Measurements from ENCODE around the gene AFAP1L2.
"Not testable (repeated sequence)": the region's sequence is repeated elsewhere in the genome, so short reads cannot be mapped to it uniquely, and the experiment has no call there.

AFAP1L2 gene

GRCh38 chr10:114357515-114357996 lies 46.7 kb downstream of the AFAP1L2 start:
- DNase-seq: no peak

DNA sequence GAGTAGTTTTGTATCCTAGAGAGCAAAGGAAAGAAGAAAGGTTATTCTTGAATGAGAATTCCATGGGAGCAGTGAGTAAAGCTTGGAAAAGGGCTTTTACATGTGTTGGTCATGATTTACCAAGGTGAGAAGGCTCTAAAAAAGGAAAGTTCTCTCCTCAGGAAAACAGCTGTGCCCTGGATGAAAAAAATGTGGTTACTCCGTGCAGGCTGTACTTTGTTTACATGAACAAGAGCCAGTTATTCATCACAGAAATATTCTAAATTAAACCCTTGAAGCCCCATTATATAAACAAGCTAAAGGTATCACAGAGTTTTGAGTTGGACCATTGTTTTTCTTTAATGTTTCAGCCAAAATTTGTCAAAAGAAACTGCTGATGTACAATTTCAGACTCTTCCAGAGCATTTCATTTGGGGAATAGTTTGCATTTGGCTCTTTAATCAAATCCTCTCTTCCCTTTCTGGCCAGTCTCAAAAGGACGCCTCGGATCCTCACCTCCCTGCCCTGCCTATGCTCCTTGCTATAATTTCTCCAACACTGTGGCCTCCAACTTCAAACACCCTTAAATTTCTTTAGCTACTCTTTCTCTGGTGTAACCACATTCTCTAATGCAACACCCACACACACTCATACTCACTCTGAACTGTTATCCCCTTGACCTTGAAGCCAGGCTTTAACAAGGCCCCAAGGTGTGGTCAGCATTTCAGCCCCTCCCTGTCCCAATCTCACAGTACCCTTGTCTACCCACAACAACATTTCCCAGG lies 47.4 kb downstream of the AFAP1L2 start:
- DNase-seq: no peak

DNA sequence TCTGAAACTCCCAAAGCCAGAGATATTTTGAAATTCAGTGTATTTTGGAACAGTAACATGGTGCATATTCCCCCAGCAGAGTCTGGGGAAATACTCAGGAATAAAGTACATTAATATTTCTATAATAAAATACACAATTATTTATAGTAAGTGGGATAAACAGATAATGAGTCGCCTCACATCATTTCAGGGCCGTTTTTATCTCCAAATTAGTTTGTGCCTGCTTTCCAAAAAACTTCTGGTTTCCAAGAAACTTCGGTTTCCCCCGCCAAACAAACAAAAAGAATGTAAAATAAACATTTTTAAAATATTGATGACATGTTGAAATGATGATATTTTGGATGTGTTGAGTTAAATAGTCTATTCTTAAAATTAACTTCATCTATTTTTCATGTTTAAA lies 48.2 kb downstream of the AFAP1L2 start:
- DNase-seq: no peak

DNA sequence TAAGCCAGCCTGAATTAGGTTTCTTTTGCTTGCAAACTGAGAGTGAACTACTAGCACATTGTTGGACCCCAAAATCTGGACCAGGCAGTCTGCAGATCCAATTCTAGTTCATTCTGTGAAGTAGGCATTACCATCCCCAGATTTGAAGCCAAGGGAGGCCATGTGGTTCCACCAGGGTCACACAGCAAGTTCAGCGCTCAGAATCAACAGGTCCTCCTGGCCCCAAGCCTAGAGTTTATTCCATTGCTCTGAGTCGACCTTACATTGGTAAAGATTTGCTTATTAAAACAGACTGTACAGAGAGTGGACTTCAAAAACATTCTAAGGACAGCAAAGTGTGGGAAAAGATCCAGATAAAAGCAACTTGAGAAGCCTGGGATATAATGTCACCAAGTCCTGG lies 50.9 kb downstream of the AFAP1L2 start:
- DNase-seq: no peak

DNA sequence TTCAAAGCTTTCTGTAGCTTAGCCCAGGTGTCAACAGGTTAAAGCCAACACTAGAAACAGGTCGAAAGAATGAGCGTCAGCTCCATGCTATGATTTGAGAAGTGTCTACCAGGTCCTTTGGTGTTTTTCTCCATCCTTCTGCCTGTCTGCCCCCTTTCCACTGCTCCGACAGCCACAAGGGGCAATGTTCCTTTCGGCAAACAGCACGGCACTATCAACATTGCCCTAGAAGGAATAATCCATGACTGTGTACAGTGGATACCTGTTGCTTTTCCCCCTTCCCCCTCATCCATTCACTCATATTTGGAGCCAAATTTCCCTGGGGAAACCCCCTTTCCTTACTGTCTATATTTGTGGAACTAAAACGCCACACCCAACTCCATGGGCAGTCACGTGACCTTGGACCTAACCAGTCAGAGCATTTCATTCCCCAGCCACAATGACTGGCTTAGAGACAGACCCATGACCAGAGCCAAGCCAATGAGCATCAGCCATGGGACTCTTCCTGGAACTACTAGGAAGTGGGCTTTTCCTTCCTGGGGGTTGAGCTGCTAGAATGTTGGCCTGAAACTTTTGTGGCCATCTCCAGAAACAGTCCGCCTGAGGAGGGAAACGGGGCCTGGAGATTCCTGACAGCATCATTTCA lies 51.5 kb downstream of the AFAP1L2 start:
- DNase-seq: no peak

DNA sequence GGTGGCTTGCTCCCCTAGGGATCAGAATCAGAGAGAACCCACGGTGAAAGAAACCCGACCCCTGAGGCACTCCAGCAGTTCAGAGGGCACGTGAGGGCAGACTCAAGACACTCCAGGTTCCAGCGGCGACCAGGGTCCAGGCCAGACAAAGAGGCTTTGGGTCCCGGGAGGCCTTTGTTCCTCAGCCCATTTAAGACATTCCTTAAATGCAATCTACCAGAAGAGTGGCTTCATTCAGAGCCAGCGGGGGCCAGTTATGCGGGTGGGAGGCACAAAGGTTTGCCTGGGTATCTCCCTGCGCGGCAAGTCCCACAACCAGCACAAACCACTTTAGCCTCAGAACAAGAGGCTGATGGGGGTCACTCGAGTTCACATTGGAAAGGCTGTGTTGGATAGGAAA lies 53.6 kb downstream of the AFAP1L2 start:
- no peak for DNase-seq

GRCh38 chr10:114349522-114350215 lies 54.6 kb downstream of the AFAP1L2 start:
- DNase-seq: no peak

GRCh38 chr10:114349071-114349470 lies 55.2 kb downstream of the AFAP1L2 start:
- not testable (repeated sequence) for DNase-seq

DNA sequence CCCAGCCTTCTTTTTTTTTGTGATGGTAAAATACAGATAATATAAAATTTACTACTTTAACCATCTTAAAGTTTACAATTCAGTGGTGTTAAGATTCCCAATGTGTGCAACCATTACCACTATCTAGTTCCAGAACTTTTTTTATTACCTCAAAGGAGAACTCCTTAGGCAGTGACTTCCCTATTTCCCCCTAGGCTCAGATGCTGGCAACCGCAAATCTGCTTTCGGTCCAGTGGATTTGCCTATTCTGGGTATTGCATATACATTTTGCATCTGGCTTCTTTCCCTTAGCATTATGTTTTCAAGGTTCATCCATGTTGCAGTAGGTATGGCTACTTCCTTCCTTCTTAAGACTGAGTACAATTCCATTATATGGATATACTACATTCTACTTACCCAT lies 56.5 kb downstream of the AFAP1L2 start:
- DNase-seq: no peak

GRCh38 chr10:114347241-114347640 lies 57.1 kb downstream of the AFAP1L2 start:
- no peak for DNase-seq

GRCh38 chr10:114346176-114347031 lies 57.9 kb downstream of the AFAP1L2 start:
- no peak for DNase-seq

DNA sequence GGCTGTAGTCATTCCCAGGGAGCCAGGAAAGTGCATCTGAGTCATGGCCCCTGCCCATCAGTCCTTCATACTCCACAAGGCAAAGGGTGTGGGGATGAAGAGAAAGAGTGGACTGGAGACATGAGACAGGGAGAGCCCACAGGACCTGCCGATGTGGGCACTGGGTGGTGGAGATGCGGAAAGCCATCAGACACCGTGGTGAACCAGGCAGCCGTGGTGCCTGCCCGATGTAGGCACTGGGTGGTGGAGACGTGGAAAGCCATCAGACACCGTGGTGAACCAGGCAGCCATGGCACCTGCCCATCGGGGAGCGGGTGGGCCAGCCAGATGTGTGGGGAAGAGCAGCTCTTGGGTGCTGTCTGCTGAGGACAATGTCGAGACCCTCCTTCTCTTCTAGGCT lies 58.6 kb downstream of the AFAP1L2 start:
- DNase-seq: no peak

DNA sequence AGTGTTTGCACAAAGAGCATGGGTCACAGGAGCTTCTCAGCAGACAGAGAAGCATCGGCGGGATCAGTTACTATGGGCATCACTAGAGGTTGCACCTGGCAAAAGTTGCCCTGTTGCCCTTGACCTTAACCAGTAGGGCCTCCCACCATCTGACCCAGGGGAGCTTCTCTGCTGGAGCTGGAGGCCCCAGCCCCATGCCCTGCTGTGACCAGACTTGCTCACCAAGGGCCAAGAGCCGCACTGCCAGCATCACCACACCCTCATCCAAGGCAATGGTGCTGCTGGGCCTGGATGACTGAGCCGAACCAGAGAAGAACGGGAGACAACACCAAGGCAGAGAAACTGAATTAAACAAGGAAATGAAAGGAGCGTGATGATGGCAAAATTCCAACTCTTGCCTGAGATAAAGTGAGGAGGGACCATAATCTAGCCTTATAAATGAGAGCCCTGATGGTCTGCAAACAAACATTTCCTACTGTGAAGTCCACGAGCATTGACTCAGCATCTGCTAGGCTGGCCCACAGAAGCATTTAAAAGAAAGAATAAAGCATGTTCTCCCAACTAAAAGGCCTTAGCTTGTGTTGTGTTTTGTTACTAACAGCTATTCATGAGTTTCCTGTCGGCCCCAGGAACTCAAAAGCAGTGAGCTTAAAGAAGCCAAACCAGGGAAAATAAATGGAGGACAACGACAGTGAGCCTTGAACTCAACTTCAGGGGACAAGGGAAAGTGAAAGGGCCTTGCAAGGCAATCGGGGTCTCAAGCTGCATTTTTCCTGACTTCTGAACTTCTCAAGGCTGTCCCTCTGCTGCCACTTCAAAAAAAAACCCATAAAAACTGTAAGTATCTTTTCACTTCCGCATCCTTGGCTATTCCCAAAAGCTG lies 60.4 kb downstream of the AFAP1L2 start:
- no peak for DNase-seq

- no peak for DNase-seq
Observed at GRCh38 chr10:114342976-114343375, 61.3 kb downstream of the AFAP1L2 start.

DNA sequence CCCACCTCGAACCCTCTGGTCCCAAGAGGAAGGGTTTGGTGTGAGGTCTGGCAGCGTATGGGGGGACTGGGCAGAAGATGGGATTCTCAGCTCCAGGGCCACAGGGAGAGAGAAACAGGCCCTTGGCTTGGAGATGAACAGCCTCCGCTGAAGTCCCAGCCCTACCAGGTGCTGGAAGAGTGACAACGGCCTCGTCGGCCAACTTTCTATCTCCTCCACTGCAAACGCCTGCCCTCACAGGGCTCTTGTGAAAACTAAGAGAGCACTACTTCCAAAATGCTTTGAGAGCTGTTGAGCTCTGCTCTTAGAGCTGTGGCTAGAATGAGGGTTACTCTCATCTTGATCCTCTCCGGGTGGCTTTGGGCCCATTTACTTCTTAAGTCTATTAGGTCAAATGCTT lies 63.5 kb downstream of the AFAP1L2 start:
- no peak for DNase-seq

DNA sequence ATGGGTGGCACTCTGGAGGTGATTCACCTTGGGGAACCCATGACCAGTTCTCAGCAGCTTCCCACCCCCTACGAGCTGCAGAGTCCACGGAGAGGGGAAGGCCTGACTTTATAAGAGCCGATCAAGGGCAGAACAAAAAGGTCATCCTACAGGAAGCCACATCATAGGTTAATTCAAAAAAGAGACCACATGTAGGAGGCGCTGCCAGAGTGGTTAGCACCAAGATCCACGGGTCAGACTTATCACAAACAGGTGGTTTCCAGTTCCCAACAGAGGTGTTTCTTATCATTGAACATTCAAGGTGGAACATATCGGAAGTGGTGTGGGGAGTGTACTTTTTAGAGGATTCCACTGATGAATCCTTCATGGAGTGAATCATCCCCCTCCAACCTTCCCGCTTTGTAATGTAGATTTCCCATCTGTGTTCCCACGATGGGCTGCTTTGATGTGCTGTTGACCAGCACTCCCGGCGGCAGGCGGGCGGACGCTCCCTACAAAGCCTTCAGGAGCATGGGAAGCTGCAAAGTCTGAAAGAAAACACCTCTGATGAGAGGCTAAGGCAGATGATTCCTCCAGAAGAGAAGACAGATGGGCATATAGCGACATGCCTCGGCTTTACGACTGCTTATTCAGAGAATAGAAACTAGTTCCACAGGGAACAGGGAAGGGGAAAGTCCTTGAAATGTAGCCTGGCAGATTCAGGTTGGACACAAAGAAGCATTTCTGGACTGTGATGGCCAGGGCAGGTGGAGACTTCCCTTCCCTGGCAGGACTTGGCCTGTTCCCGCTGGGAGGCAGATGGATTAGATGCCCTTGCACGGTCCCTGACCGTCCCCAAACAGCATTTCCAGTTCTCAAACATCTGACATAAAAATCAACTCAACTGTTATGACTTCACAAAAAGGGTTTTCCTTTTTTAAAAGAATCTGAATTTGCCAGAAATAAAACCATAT lies 66.5 kb downstream of the AFAP1L2 start:
- no peak for DNase-seq

- DNase-seq: no peak
Observed at GRCh38 chr10:114336823-114337509, 67.3 kb downstream of the AFAP1L2 start.

DNA sequence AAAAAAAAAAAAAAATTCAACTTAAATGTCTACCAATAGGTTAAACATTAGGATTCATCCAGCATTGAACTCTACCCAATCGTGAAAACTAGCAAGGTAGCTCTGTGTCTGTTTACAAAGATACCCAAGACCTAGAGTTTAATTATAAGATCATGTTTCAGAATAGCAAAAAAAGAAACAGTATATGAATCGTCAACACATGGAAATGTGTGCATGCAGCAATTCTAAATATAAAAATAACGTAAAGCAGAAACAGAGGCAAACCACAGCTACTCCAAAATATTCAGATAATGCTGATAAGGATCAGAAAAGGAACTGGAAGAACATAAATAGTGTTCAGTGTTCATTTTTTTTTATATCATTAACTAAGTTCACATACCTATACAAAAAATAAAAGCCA lies 68.7 kb downstream of the AFAP1L2 start:
- DNase-seq: no peak

GRCh38 chr10:114334301-114334700 lies 70.0 kb downstream of the AFAP1L2 start:
- DNase-seq: no peak

GRCh38 chr10:114333441-114333840 lies 70.9 kb downstream of the AFAP1L2 start:
- not testable (repeated sequence) for DNase-seq
